Colonic mucosa (tissue), 4 donors: ENCODE data around the gene NCK2. TPM values are rescaled to one million over a fixed set of nuclear protein-coding genes. Genes with fewer than 3 reads are reported as not detected.

Experiments used
- DNase-seq: peaks from one replicate; pipeline ENCODE4 v3.0.0-alpha.2; 2020
- H3K27ac ChIP-seq: fragments of 200-600 bp; one replicate; pipeline ENCODE4 v1.8.0; 2021
- H3K27me3 ChIP-seq: fragments of 200-600 bp; one replicate; pipeline ENCODE4 v1.8.0; 2021
- H3K36me3 ChIP-seq: fragments of 200-600 bp; one replicate; pipeline ENCODE4 v1.8.0; 2021
- H3K4me1 ChIP-seq: fragments of 200-600 bp; one replicate; pipeline ENCODE4 v1.8.0; 2021; ENCODE audit warnings: mild to moderate bottlenecking
- H3K4me3 ChIP-seq: fragments of 200-600 bp; one replicate; pipeline ENCODE4 v1.8.0; 2021
- H3K9ac ChIP-seq, 2 donors: one replicate each; pipeline ENCODE4 v1.7.0; 2013; ENCODE audit warnings: control low read depth in 2 of 2, low read depth in 2 of 2, low read length in 2 of 2
- H3K9me3 ChIP-seq: fragments of 200-600 bp; one replicate; pipeline ENCODE4 v1.8.0; 2021
- intact Hi-C: fragments of 100-400 bp; cut with DNase I; formaldehyde crosslinking; loops from one replicate; pipeline ENCODE4 v1.14.1; 2022
- total RNA-seq, 2 donors: library from RNA; stranded (reverse); fragmentation: NEBNext Ultra II Directional in 1 of 2; extraction: Animal tissue kit (Norgen Biotek cat#: 25700) in 1 of 2; gene quantifications; one replicate each; pipeline ENCODE4 v1.2.1, GENCODE V29; 2021
- TF ChIP-seq, protein P1 (sequence below): fragments of 200-600 bp; IDR thresholded peaks from one replicate; pipeline ENCODE4 v1.8.0; 2022; ENCODE audit warnings: antibody characterized with exemption, mild to moderate bottlenecking
- donor health status: healthy.
- donor health status: DM: no; HTN: no; CAD: no.
- donor health status: DM: no; HTN: no; CAD: no.

NCK2 gene
- total RNA-seq, 2 donors from 2014 or later = 51.3 to 67.5 TPM

DNA sequence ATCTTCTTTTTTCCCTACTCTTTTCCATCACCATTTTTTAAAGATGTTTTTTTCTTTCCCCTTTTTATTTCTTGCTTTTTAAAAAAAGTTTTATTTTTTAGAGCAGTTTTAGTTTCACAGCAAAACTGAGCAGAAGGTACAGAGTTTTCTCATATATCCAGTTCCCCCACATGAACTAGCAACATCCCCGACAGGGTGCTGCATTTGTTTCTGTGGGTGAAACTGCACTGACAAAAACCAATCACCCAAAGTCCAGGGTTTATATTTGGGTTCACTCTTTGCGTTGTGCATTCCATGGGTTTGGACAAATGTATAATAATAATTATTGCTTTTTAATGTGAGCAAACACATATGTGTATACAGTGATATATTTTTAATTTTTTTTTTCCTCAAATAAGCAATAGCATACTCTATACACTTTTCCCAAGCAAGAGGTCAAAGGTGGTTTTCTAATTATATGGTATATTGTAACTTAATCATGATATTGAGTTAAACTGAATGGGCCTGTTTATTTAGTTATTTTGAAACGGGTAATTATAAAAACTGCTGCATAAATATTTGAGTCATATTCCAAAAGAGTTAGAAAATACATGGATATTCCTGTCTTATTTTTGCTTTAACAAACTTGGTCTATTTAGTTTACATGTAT, 50.3 kb downstream of the NCK2 start:
- no peak overlapping the region for H3K27ac ChIP-seq

GRCh38 chr2:105795575-105795934, 50.8 kb downstream of the NCK2 start:
- Histone ChIP-seq H3K9ac (peak overlapping the region in 1 of 2 donors; percentile 1), H3K4me3 (no peak overlapping the region), H3K27me3 (no peaks in the 10 kb centered on the region), H3K4me1 (peaks cover 10% of the 10 kb centered on the region), H3K27ac (no peak overlapping the region), H3K36me3 (no peaks in the 10 kb centered on the region), H3K9me3 (no peaks in the 10 kb centered on the region)
- no peak for DNase-seq
- intact Hi-C loops = no loop called here
- TF ChIP-seq, protein P1, sequence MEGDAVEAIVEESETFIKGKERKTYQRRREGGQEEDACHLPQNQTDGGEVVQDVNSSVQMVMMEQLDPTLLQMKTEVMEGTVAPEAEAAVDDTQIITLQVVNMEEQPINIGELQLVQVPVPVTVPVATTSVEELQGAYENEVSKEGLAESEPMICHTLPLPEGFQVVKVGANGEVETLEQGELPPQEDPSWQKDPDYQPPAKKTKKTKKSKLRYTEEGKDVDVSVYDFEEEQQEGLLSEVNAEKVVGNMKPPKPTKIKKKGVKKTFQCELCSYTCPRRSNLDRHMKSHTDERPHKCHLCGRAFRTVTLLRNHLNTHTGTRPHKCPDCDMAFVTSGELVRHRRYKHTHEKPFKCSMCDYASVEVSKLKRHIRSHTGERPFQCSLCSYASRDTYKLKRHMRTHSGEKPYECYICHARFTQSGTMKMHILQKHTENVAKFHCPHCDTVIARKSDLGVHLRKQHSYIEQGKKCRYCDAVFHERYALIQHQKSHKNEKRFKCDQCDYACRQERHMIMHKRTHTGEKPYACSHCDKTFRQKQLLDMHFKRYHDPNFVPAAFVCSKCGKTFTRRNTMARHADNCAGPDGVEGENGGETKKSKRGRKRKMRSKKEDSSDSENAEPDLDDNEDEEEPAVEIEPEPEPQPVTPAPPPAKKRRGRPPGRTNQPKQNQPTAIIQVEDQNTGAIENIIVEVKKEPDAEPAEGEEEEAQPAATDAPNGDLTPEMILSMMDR = no peak

More for the DNA sequence above, 50.3 kb downstream of the NCK2 start:
- DNase-seq = no peak
- intact Hi-C loops = no loop called here
- H3K4me1 ChIP-seq = peaks cover 15% of the 10 kb centered on the region
- no peak overlapping the region for H3K4me3 ChIP-seq
- TF ChIP-seq, protein P1 = no peak
- H3K9me3 ChIP-seq = no peaks in the 10 kb centered on the region
- no peaks in the 10 kb centered on the region for H3K36me3 ChIP-seq
- peak overlapping the region in 1 of 2 donors; percentile 1 for H3K9ac ChIP-seq
- H3K27me3 ChIP-seq = no peaks in the 10 kb centered on the region

GRCh38 chr2:105796131-105796638, 51.5 kb downstream of the NCK2 start:
- DNase-seq = no peak
- Histone ChIP-seq H3K9ac (peak overlapping the region in 1 of 2 donors; percentile 16), H3K36me3 (no peaks in the 10 kb centered on the region), H3K27me3 (no peaks in the 10 kb centered on the region), H3K4me1 (peaks cover 4% of the 10 kb centered on the region), H3K4me3 (no peak overlapping the region), H3K9me3 (no peaks in the 10 kb centered on the region), H3K27ac (no peak overlapping the region)
- TF ChIP-seq, protein P1 = no peak
- intact Hi-C loops = no loop called here

DNA sequence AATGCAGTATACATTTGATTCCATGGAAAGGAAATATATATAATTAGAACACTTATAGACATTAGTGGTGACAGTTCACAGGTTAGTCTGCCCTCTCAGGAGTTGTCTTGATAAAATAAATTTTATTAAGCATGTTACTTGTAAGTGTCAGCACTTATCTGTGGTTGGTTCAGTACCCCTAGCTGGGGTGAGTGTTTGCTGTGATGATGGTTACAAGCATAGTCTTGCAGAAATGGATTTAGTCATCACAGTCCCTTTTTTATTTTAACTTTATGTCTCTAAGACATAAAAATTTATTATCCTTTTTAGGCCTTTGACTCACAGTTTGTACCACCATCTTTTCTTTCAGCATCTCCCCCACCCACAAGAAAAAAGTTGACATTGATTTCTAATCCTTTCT, 52.1 kb downstream of the NCK2 start:
- Histone ChIP-seq H3K9ac (no peak overlapping the region), H3K27me3 (no peaks in the 10 kb centered on the region), H3K4me3 (no peak overlapping the region), H3K4me1 (peaks cover 3% of the 10 kb centered on the region), H3K36me3 (no peaks in the 10 kb centered on the region), H3K9me3 (no peaks in the 10 kb centered on the region), H3K27ac (peak overlapping the region; percentile 10)
- DNase-seq = no peak
- TF ChIP-seq, protein P1 = no peak
- intact Hi-C loops = no loop called here

- no peak overlapping the region for H3K4me3 ChIP-seq
- intact Hi-C loops = no loop called here
- no peaks in the 10 kb centered on the region for H3K9me3 ChIP-seq
- peaks cover 3% of the 10 kb centered on the region for H3K4me1 ChIP-seq
- H3K27ac ChIP-seq = peak overlapping the region; percentile 10
- no peak overlapping the region for H3K9ac ChIP-seq
- TF ChIP-seq, protein P1 = no peak
- no peaks in the 10 kb centered on the region for H3K36me3 ChIP-seq
- no peaks in the 10 kb centered on the region for H3K27me3 ChIP-seq
- no peak for DNase-seq
These were observed 52.6 kb downstream of the NCK2 start for GRCh38 chr2:105797298-105797819.
